GM18526 (cell line): ENCODE results near the gene MT1X.

Experiments used
- POLR2A ChIP-seq: IDR thresholded peaks from 3 replicates; pipeline ENCODE4 v1.6.1; 2011; ENCODE audit not compliant: insufficient read length; ENCODE audit errors: extremely low read depth

MT1X gene

GRCh38 chr16:56713794-56714193 lies 31.5 kb downstream of the MT1X start:
- TF ChIP-seq POLR2A: no peak

GRCh38 chr16:56715126-56715525 lies 32.9 kb downstream of the MT1X start:
- no peak for TF ChIP-seq POLR2A

GRCh38 chr16:56716761-56717160 lies 34.5 kb downstream of the MT1X start:
- TF ChIP-seq POLR2A: no peak

- TF ChIP-seq POLR2A: no peak
Measured at GRCh38 chr16:56722200-56722842, 40.1 kb downstream of the MT1X start.

GRCh38 chr16:56724191-56724590 lies 41.9 kb downstream of the MT1X start:
- no peak for TF ChIP-seq POLR2A

- TF ChIP-seq POLR2A: no peak
Measured at GRCh38 chr16:56726283-56726682, 44.0 kb downstream of the MT1X start.

GRCh38 chr16:56726926-56727325 lies 44.7 kb downstream of the MT1X start:
- TF ChIP-seq POLR2A: no peak

GRCh38 chr16:56728027-56728426 lies 45.8 kb downstream of the MT1X start:
- no peak for TF ChIP-seq POLR2A

GRCh38 chr16:56728980-56729734 lies 46.9 kb downstream of the MT1X start:
- no peak for TF ChIP-seq POLR2A

GRCh38 chr16:56729735-56730662 lies 47.7 kb downstream of the MT1X start, which contains the start of gene NUP93:
Gene NUP93 (plus strand): TSS chr16:56730129. CDS start chr16:56748248, 18,119 bp downstream.
- TF ChIP-seq POLR2A: peak; percentile 82

- TF ChIP-seq POLR2A: no peak
Measured at GRCh38 chr16:56732366-56732765, 50.1 kb downstream of the MT1X start.

GRCh38 chr16:56732832-56733231 lies 50.6 kb downstream of the MT1X start:
- no peak for TF ChIP-seq POLR2A
